Measurements from ENCODE around the gene MDM2. TPM values are rescaled to one million over a fixed set of nuclear protein-coding genes. Genes with fewer than 3 reads are reported as not detected.

Gene MDM2
- total and polyA plus RNA-seq, 11 donors: 16.2 to 78.8 (median 49.0) TPM

DNA sequence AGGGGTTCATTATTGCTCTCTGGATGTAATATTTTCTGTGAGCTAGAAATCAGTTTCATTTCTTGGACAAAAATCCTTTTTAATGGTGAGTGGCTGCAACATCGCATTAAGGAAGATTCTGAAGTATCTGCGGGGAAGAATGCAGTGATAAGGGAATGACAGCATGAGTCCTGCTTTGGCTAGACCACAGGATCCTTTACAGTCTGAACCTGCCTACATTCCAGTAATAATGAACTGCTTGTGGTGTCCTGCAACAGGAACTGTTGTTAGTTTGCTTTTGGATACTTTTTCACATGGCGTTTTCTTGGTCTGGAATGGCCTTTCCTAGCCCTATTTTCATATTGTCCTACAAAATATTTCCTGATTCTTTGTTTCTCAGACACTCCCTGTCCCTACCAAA, 15.7 kb downstream of the MDM2 start:
- H3K4me1 ChIP-seq: peaks cover 0 to 15% (median 3%) of the 10 kb centered on the region in 12 donors
- TF ChIP-seq, protein P1, sequence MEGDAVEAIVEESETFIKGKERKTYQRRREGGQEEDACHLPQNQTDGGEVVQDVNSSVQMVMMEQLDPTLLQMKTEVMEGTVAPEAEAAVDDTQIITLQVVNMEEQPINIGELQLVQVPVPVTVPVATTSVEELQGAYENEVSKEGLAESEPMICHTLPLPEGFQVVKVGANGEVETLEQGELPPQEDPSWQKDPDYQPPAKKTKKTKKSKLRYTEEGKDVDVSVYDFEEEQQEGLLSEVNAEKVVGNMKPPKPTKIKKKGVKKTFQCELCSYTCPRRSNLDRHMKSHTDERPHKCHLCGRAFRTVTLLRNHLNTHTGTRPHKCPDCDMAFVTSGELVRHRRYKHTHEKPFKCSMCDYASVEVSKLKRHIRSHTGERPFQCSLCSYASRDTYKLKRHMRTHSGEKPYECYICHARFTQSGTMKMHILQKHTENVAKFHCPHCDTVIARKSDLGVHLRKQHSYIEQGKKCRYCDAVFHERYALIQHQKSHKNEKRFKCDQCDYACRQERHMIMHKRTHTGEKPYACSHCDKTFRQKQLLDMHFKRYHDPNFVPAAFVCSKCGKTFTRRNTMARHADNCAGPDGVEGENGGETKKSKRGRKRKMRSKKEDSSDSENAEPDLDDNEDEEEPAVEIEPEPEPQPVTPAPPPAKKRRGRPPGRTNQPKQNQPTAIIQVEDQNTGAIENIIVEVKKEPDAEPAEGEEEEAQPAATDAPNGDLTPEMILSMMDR (IDR thresholded peaks at IDR 0.05): no peak
- no peak for TF ChIP-seq POLR2A (IDR thresholded peaks at IDR 0.05)
- H3K4me3 ChIP-seq: no peak overlapping the region
- ATAC-seq (no peak), DNase-seq (no peak)
- intact Hi-C loops (cut with DNase I): no loop called here
- peaks cover 0 to 100% (median 100%) of the 10 kb centered on the region in 9 donors for H3K36me3 ChIP-seq
- H3K27me3 ChIP-seq: no peaks in the 10 kb centered on the region
- WGBS, 4 donors: 43 to 49% (median 45%) methylated on average over 3 of the region's 3 CpGs
- no peaks in the 10 kb centered on the region for H3K9me3 ChIP-seq
- H3K27ac ChIP-seq: no peak overlapping the region

DNA sequence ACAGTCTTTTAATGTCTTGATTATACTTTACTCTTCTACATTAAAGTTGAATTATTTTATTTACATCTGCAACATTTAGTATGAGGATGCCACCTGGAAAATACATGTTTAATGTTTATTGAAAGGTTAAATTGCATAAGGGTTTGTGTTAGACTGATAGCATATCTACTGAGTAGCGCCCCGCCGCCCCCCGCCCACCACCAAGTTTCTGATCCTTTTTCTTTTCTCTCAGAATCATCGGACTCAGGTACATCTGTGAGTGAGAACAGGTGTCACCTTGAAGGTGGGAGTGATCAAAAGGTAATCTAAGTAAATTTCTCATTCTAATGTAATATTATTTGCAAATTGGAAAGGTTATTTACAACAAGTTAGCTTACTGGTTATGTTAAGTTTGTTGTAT, 16.2 kb downstream of the MDM2 start:
- Histone ChIP-seq H3K36me3 (peaks cover 0 to 100% (median 100%) of the 10 kb centered on the region in 9 donors), H3K27ac (no peak overlapping the region), H3K4me1 (peaks cover 0 to 15% (median 3%) of the 10 kb centered on the region in 12 donors), H3K27me3 (no peaks in the 10 kb centered on the region), H3K4me3 (no peak overlapping the region), H3K9me3 (no peaks in the 10 kb centered on the region)
- DNase-seq (no peak), ATAC-seq (no peak)
- 93 to 96% (median 94%) methylated on average over 5 of the region's 5 CpGs for WGBS, 4 donors
- intact Hi-C loops (cut with DNase I): no loop called here
- TF ChIP-seq, protein P1 (IDR thresholded peaks at IDR 0.05): no peak
- TF ChIP-seq POLR2A (IDR thresholded peaks at IDR 0.05): no peak

DNA sequence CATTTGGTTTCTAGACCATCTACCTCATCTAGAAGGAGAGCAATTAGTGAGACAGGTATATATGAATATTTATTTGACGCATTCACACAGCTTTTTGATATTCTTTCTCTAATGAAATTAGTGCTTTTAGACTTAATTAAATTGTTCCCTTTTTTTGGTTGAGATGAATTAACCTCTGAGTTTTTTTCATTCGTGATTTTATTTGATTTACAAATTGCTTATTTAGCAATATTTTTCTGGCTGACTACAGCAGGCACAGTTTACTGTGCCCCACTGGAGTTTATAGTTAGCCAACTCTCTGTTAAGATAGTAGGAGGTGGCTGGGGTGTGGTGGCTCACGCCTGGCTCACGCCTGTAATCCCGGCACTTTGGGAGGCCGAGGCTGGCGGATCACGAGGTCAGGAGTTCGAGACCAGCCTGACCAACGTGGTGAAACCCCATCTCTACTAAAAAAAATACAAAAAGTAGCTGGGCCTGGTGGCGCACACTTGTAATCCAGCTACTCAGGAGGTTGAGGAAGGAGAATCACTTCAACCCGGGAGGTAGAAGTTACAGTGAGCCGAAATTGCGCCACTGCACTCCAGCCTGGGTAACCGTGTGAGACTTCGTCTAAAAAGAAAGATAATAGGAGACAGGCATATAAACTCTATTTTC, 16.7 kb downstream of the MDM2 start:
- DNase-seq (no peak), ATAC-seq (no peak)
- Histone ChIP-seq H3K9me3 (no peaks in the 10 kb centered on the region), H3K27me3 (no peaks in the 10 kb centered on the region), H3K4me1 (peaks cover 0 to 15% (median 2%) of the 10 kb centered on the region in 12 donors), H3K36me3 (peaks cover 0 to 100% (median 100%) of the 10 kb centered on the region in 9 donors), H3K27ac (no peak overlapping the region), H3K4me3 (no peak overlapping the region)
- 93 to 97% (median 95%) methylated on average over 16 of the region's 16 CpGs for WGBS, 4 donors
- no peak for TF ChIP-seq POLR2A (IDR thresholded peaks at IDR 0.05)
- TF ChIP-seq, protein P1 (IDR thresholded peaks at IDR 0.05): no peak
- intact Hi-C loops (cut with DNase I): no loop called here

DNA sequence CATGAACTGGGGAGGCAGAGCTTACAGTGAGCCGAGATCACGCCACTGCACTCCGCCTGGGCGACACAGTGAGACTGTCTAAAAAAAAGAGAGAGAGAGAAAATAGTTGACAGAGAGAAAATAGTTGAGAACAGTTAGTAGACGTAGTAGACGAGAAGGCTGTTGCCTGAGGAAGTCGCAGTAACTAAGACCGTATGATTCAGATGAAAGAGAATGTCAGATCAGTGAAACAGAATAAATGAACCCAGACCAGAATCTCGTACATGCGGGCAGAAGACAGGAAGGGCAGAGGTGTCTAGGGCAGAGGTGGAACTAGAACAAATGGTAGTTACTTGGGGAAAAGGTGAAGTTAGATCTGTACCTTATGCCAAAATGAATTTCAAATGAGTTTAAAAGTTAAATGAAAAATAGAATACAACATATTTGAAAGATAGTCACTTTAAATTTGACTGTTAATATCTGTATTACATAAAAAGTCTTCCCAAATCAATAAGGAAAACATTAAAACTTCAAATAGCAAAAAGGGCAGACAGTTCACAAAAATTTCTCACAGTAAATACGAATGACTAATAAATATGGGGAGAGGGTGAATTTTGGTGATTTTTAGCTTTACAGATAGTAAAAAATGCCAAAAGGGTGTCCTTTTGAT, 17.7 kb downstream of the MDM2 start:
- H3K4me1 ChIP-seq: peaks cover 0 to 15% (median 2%) of the 10 kb centered on the region in 12 donors
- H3K36me3 ChIP-seq: peaks cover 0 to 100% (median 98%) of the 10 kb centered on the region in 9 donors
- ATAC-seq: no peak
- no peaks in the 10 kb centered on the region for H3K27me3 ChIP-seq
- no peaks in the 10 kb centered on the region for H3K9me3 ChIP-seq
- WGBS, 4 donors: 91 to 97% (median 95%) methylated on average over 11 of the region's 11 CpGs
- no peak overlapping the region for H3K4me3 ChIP-seq
- no peak overlapping the region for H3K27ac ChIP-seq
- DNase-seq: no peak
- TF ChIP-seq POLR2A (IDR thresholded peaks at IDR 0.05): no peak
- TF ChIP-seq, protein P1 (IDR thresholded peaks at IDR 0.05): no peak
- intact Hi-C loops (cut with DNase I): no loop called here

All from heart left ventricle (tissue), 16 donors.